Right lobe of liver (tissue), 4 donors: ENCODE measurements around the gene TIMM8A.

ENCODE experiments used
- CTCF ChIP-seq, 4 donors: fragments of 200-600 bp in 3 of 4; fragments of 450-650 bp in 1 of 4; IDR thresholded peaks; one replicate each; pipeline versions ENCODE4 v1.5.1 to v1.8.0; 2016 to 2022; ENCODE audit warnings: antibody characterized with exemption in 4 of 4, mild to moderate bottlenecking in 2 of 4
- POLR2A ChIP-seq: fragments of 450-650 bp; IDR thresholded peaks from one replicate; pipeline ENCODE4 v1.6.1; 2017; ENCODE audit warnings: antibody characterized with exemption, mild to moderate bottlenecking
- donor health status: DM: no; HTN: no; CAD: no.
- donor health status: DM: no; HTN: no; CAD: no.
- donor health status: DM: no; HTN: yes; CAD: no.

DNA sequence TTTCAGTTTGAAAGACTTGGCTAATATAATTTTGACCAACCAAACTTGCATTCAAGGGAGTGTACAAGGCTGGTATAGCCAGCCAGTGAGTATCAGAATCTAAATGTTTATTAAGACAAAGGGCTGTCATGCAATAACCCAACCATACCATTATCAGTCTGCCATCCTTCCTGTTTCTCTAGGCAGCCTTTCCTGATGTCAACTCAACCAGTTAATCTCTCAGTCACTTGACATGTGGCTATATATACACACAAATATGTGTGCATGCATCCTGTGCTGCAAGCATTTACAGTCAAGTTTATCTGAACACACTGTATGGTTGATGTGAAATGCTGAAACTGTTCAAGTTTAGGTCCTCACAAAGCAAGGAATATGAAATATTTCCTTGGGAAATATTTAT lies 20.3 kb upstream of the TIMM8A start:
- TF ChIP-seq CTCF (IDR thresholded peaks at IDR 0.05): no peak
- no peak for TF ChIP-seq POLR2A
